Measurements from ENCODE around the gene MAML2.

Gene MAML2

GRCh38 chr11:95931916-95932315 lies 411.1 kb downstream of the MAML2 start:
- H3K27ac ChIP-seq: no peak overlapping the region

GRCh38 chr11:95930948-95931347 lies 412.0 kb downstream of the MAML2 start:
- no peak for TF ChIP-seq CTCF (IDR thresholded peaks at IDR 0.05)
- no peak overlapping the region for H3K27ac ChIP-seq

More at GRCh38 chr11:95931916-95932315, 411.1 kb downstream of the MAML2 start:
- TF ChIP-seq CTCF (IDR thresholded peaks at IDR 0.05) (no peak), ZFX (IDR thresholded peaks at IDR 0.05; ENCODE audit: borderline replicate concordance) (no peak)

GRCh38 chr11:95926726-95927125 lies 416.3 kb downstream of the MAML2 start:
- H3K27ac ChIP-seq: no peak overlapping the region
- TF ChIP-seq CTCF (IDR thresholded peaks at IDR 0.05) (no peak), ZFX (IDR thresholded peaks at IDR 0.05; ENCODE audit: borderline replicate concordance) (no peak)

Data from 22Rv1 (cell line).